ENCODE data around the gene CILP. TPM values are rescaled to one million over a fixed set of nuclear protein-coding genes. Genes with fewer than 3 reads are reported as not detected.
A peak's percentile ranks its signal among the peaks of the same experiment; 100 is the strongest.

CILP gene
- total and polyA plus RNA-seq, 2 of the 13 experiments (the other 11 are each of a cell fraction or from before 2014, with no cell fraction given) = 0.03 TPM; not detected in 1

DNA sequence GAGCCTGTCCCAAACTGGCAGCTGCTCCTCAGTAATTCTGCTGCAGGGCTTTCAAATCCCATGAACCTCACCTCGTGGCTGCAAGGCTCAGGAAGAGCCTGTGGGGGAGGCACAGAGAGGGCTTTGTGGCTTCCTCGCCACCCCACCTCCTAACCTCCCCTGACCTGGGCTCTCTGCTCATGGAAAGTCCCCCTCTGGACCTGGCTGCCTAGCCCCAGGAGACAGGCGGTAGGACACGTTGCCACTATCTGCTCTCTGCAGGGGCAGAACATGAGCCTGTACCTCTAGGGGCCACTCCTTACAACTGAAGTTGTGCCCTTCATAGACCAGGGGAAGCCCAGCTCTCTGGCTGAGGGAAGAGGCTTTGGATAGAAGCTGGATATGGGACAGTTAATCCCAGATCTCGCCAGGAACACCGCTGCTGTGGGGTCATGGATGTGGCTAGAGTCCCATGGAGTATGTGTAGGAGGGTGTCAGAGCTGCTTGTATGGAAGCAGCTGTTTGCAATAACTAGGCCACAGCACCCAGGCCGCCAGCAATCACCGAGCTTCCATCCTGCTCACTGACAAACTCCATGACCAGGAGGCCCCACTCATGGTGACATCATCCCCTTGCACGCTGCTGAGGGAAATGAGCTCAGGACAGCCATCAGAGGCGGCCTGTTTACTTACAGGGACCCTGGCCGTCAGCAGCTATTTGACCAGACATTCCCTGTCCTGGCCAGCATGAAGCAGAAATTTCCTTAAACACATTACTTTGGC is 34.0 kb upstream of the CILP start (continued):
- peak in 1 of 2 experiments; percentile 77; a peak in 2 of 4 replicates for TF ChIP-seq ATF4 (CRISPR knock-in tag; IDR thresholded peaks at IDR 0.05)
- TF ChIP-seq, protein P1, sequence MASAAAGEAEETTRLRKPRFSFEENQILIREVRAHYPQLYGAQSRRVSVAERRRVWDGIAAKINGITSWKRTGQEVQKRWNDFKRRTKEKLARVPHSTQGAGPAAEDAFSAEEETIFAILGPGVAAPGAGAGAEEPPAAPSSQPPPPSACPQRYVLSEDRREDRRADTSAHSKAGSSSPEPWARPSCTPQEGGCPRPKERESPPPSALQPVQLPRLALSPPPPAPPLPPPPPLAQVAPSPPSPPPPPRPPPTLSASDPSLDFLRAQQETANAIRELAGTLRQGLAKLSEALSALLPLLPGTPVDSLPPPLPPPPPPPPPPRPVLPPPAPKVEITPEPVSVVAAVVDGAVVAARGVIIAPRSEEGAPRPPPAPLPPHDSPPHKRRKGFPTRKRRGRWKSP (CRISPR knock-in tag; IDR thresholded peaks at IDR 0.05) = 0 out of 2 replicates have a peak, but pooled peaks have one; percentile 25
- TF ChIP-seq IRF9 (CRISPR knock-in tag; IDR thresholded peaks at IDR 0.05; ENCODE audit: borderline replicate concordance) = 0 out of 2 replicates have a peak, but pooled peaks have one; percentile 31
- TF ChIP-seq SMAD3 (CRISPR knock-in tag; IDR thresholded peaks at IDR 0.05) = no peak
- TF ChIP-seq PAXIP1 (CRISPR knock-in tag; conservative IDR thresholded peaks at IDR 0.05) = 0 out of 2 replicates have a peak, but pooled peaks have one; percentile 34
- no peak; the same call in 1 of the 2 replicates for TF ChIP-seq MEIS1 (CRISPR knock-in tag; IDR thresholded peaks at IDR 0.05; ENCODE audit: borderline replicate concordance)
- TF ChIP-seq LCORL (IDR thresholded peaks at IDR 0.05) = no peak
- peak; percentile 32; the same call in 1 of the 2 replicates for TF ChIP-seq LCORL (CRISPR knock-in tag; IDR thresholded peaks at IDR 0.05)
- 0 out of 2 replicates have a peak, but pooled peaks have one; percentile 20 for TF ChIP-seq PHF8 (CRISPR knock-in tag; IDR thresholded peaks at IDR 0.05)
- TF ChIP-seq ZFY (CRISPR knock-in tag; IDR thresholded peaks at IDR 0.05) = peak; percentile 52; the same call in 1 of the 2 replicates
- TF ChIP-seq CREB1 (IDR thresholded peaks at IDR 0.05) = peak; percentile 62
- TF ChIP-seq CREB1 (CRISPR knock-in tag; IDR thresholded peaks at IDR 0.05) = no peak; the same call in 1 of the 2 replicates
- no peak for TF ChIP-seq GABPA (IDR thresholded peaks at IDR 0.05; ENCODE audit: low read depth, low read length)
- TF ChIP-seq GABPA (CRISPR knock-in tag; IDR thresholded peaks at IDR 0.05; ENCODE audit: low read depth) = no peak
- peak; percentile 45; the same call in 1 of the 2 replicates for TF ChIP-seq FOXK1 (CRISPR knock-in tag; IDR thresholded peaks at IDR 0.05; ENCODE audit: borderline replicate concordance, low read depth)
- TF ChIP-seq ATF7 (IDR thresholded peaks at IDR 0.05) = peak; percentile 84
- peak; percentile 65; the same call in 1 of the 2 replicates for TF ChIP-seq ATF7 (CRISPR knock-in tag; IDR thresholded peaks at IDR 0.05)
- TF ChIP-seq THAP11 (CRISPR knock-in tag; IDR thresholded peaks at IDR 0.05) = no peak
- TF ChIP-seq SMAD1 (CRISPR knock-in tag; IDR thresholded peaks at IDR 0.05; ENCODE audit: borderline replicate concordance, low read depth) = no peak
- peak; percentile 87 for TF ChIP-seq ZBTB21 (CRISPR knock-in tag; IDR thresholded peaks at IDR 0.05)
- TF ChIP-seq, protein P2, sequence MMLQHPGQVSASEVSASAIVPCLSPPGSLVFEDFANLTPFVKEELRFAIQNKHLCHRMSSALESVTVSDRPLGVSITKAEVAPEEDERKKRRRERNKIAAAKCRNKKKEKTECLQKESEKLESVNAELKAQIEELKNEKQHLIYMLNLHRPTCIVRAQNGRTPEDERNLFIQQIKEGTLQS (CRISPR knock-in tag; IDR thresholded peaks at IDR 0.05) = peak; percentile 84
